Measurements from ENCODE around the gene SOWAHA. TPM values are rescaled to one million over a fixed set of nuclear protein-coding genes. Genes with fewer than 3 reads are reported as not detected.
"Not testable (repeated sequence)": the region's sequence is repeated elsewhere in the genome, so short reads cannot be mapped to it uniquely, and the experiment has no call there.

The SOWAHA gene
- total RNA-seq, 2 donors from 2014 or later = not detected

DNA sequence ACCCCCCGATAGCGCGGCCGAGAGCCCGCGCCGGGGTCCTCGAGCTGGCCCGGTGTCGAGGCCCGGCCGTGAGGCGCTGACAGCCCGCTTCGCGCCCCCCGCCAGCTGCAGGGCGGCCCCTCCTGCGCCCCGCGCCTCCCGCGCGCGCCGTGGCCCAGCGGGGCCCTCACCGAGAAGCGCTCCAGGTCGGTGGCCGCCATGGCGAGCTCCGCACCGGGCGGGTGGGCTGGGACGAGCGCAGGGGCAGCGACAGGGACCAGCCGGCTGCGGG lies 36.2 kb upstream of the SOWAHA start:
- DNase-seq (ENCODE audit: low spot score) = no peak
- intact Hi-C loops (cut with DNase I) = no loop called here

DNA sequence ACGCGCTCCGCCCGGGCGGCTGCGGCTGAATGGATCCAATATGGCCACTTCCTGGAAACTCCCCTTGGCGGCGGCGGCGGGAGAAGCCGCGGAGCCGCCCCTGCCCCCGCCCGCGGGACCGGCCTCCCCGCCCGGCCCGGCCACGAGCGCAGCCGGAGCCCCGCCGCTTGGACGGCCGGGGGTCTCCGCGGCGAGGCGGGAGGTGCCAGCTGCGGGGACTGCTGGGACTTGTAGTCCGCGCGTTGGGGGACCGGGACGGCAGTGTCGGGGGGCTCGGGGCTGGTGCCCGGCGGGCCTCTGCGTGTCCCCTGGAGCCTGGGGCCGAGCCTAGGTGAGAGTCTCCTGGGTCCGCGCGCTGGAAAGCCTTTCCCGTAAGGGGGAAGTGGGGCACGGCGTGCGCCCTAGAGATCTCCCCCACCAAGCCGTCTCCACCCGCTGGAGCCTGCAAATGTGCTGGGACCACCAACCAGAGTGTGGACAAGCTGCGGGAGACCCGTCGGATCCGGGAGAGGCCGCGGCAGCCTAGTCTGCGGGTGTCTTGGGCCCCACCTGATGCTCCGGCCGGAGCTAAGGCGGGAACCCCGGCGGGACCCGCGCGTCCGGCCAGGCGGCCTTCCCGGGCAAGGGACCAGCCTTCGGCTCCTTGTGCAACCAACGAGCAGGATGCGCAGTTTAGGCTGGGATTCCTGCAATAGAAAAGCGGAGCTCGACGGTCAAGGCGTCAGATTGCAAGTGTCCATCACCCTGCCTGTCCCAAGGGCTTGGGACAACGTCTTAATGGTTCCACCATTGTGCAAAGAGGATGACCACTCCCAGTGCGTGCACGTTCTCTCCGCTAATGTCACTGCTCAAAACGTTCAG lies 35.7 kb upstream of the SOWAHA start, which contains the start of gene SEPTIN8:
TSS of gene SEPTIN8 (minus strand) at position 31 of the 861 bp plus-strand sequence. CDS start 102 bp downstream, outside the sequence.
- no peak for DNase-seq (ENCODE audit: low spot score)
- intact Hi-C loops (cut with DNase I) = no loop called here

GRCh38 chr5:132778129-132778528 lies 35.0 kb upstream of the SOWAHA start:
- intact Hi-C loops (cut with DNase I) = no loop called here
- no peak for DNase-seq (ENCODE audit: low spot score)

- intact Hi-C loops (cut with DNase I) = no loop called here
- no peak for DNase-seq (ENCODE audit: low spot score)
Observed at GRCh38 chr5:132778856-132779255, 34.2 kb upstream of the SOWAHA start.

- DNase-seq (ENCODE audit: low spot score) = no peak
- intact Hi-C loops (cut with DNase I) = no loop called here
Observed at GRCh38 chr5:132779961-132780360, 33.1 kb upstream of the SOWAHA start.

- no peak for DNase-seq (ENCODE audit: low spot score)
- intact Hi-C loops (cut with DNase I) = no loop called here
Observed at GRCh38 chr5:132780577-132780976, 32.5 kb upstream of the SOWAHA start.

DNA sequence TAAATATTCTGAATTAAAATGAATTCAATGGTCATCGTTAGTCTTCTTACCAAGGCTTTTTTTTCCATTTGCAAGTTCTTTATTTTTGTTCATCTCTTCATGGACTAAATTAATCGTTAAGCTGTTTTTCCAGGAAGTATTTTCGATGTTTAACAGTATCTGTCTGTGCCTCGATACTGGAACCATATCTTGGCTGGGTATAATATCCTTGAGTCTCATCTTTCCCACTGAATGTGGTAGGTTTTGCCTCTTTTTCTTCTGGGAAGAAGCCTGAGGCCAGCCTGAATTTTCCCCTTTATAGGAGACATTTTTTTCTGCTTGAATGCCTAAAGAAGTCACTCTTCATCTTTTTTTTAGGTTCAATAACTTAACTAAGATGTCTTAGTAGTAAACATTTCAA lies 32.1 kb upstream of the SOWAHA start:
- DNase-seq (ENCODE audit: low spot score) = no peak
- intact Hi-C loops (cut with DNase I) = no loop called here

GRCh38 chr5:132782101-132782500 lies 31.0 kb upstream of the SOWAHA start:
- DNase-seq (ENCODE audit: low spot score) = no peak
- intact Hi-C loops (cut with DNase I) = no loop called here

DNA sequence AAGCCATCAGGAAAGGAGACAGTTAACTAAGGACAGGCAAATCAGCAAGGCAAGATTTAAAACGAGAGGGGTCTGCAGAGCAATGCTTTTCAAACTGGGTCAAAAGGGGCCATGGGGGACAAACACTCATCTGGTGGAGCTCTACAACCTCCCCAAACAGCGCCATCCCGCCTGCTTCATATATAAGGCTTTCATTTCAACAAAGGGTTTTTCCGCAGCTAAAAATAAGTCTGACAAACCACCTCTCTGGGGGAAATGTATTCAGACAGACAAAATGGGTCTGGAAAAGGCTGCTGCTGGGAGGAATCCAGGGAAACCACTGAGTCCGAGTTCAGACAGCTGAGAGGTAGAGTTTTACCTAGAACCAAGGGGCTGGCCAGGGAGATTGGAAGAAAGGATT lies 27.7 kb upstream of the SOWAHA start:
- no peak for DNase-seq (ENCODE audit: low spot score)

DNA sequence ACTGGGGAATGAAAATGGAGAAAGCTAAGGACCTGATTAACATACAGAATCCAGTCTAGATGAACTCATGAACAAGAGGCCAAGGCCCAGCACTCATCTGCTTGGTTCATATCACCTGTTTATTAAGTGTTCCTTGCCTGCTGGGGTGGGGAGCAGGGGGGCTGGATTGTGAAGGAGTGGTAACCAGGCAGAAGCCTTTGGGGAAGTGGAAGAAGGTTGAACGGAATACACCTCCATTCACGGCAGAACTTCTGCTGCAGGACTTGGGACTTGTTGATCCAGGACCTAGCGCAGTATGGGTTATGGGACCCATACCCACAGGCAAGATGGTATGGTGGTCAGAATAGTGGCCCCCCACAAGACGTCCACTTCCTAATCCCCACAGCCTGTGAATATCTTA lies 27.2 kb upstream of the SOWAHA start:
- no peak for DNase-seq (ENCODE audit: low spot score)
- intact Hi-C loops (cut with DNase I) = no loop called here

More for the DNA sequence above, 27.7 kb upstream of the SOWAHA start:
- intact Hi-C loops (cut with DNase I) = no loop called here

DNA sequence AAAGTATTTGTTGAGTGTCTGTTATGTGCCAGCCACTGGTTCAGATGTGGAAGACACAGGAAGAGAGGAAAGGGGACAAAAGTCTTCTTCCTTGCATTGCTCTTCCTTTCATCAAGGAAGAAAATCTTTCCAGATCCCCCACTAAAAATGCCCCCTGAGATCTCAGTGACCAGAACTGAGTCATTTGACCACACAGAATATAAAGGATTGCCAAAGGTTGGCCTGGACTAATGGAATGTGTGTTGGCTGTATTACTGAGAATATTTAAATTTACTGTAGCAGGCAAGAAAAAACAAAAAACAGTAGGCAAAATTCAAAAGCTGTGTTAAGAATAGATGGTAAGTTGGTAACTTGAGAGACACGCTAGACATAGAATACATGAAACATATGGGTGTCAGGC lies 26.0 kb upstream of the SOWAHA start:
- intact Hi-C loops (cut with DNase I) = no loop called here

DNA sequence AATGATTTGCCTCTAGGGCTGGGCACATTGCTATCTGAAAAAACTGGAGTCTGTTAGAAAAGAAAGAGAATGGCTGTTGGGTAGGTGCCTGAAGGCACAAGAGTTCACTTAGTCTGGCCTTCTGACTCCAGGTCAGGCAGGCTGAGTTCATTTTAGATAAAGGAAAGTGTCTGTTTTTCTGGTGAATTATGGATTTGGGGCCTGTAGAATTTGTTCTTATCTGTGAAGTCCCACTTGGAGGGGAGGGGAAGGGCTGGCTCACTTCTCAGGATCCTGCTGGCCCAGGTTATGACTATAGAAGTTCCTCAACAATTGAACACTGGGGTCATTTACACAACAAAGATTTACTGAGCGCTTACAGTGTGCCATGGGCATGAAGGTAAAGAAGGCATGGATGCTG lies 24.6 kb upstream of the SOWAHA start:
- intact Hi-C loops (cut with DNase I) = no loop called here
- no peak for DNase-seq (ENCODE audit: low spot score)

More for the DNA sequence above, 26.0 kb upstream of the SOWAHA start:
- no peak for DNase-seq (ENCODE audit: low spot score)

DNA sequence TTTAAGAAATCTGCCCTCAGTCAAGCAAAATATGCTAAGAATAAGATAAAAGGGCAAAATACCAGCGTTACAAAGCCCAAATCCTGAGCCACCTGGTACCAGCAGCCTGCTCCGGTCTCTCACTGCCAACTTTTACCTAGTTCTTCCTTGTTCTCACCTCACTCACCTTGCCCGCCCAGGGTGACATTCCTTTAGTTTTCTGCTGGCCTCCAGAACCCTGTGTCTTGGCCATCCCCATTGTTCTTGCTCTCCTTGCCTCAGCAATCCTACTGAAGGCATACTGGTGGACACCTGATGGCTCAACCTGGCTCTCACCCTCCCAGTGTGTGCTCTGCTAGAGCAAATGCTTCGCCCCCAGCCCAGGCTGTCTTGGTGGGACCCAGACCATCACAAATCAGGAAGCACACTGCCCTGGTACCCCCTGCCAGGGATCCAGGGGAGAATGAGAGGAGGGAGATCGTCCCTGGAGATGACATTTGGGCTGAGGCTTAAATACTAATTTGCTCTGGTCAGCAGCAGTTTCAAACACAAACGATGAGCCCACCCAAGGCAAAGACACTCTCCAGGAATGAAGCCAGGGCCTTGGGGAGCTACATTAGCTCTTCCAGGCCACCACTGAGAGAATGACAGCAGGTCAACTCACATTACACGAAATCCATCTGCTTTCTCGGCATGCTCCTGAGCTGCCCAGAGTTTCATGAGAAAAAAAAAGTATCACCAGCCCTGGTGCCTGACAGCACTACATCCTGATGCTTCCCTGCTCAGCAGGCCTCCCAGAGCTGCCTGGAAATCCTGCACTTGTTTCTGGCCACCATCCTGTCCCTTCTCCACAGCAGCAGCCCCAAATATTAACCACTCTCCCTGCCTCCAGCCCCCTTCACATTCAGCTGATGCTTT lies 23.9 kb upstream of the SOWAHA start:
- intact Hi-C loops (cut with DNase I) = no loop called here

DNA sequence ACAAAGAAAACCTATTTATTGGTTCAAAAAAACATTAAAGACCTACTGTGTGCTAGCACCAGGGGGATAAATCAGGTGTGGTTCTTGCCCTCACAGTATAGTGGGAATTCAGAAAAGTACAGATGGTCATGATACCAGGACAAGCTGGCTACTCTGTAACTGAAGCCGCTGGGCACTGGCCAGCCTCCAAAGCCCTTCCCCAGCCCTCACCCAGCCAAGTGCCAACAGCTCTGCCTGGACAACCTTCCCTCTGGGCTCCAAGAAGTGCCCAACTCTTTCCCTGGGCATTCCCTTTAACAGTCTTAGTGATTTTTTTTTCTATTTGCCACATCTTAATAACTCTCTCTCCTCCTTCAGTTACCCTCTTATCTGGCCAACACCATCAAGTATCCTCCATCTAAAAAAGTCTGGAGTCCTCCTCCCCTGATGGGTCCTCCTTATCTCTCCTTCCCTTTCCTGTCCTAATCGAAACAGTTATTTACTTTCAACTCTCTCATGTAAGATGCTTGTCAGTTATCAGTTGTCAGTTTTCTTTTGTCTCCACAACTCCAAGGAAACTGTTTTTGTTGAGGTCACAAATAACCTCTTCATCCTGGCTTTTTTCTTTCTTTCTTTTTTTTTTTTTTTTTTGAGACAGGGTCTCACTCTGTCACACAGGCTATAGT lies 22.8 kb upstream of the SOWAHA start:
- intact Hi-C loops (cut with DNase I) = no loop called here
- no peak for DNase-seq (ENCODE audit: low spot score)

More for the DNA sequence above, 23.9 kb upstream of the SOWAHA start:
- DNase-seq (ENCODE audit: low spot score) = no peak

DNA sequence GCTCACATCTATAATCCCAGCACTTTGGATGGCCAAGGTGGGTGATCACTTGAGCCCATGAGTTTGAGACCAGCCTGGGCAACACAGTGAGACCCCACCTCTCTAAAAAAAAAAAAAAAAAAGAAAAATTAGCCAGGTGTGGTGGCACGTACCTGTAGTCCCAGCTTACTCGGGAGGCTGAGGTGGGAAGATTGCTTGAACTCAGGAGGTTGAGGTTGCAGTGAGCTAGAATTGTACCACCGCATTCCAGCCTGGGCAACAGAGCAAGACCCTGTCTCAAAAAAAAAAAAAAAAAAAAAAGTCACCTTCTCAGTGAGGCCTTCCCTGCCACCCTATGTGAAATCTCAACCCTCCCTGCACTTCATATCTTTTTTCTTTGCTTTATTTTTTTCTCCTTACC lies 22.1 kb upstream of the SOWAHA start:
- intact Hi-C loops (cut with DNase I) = no loop called here
- DNase-seq (ENCODE audit: low spot score) = no peak

- no peak for DNase-seq (ENCODE audit: low spot score)
- intact Hi-C loops (cut with DNase I) = no loop called here
Observed at GRCh38 chr5:132797651-132798050, 15.5 kb upstream of the SOWAHA start.

DNA sequence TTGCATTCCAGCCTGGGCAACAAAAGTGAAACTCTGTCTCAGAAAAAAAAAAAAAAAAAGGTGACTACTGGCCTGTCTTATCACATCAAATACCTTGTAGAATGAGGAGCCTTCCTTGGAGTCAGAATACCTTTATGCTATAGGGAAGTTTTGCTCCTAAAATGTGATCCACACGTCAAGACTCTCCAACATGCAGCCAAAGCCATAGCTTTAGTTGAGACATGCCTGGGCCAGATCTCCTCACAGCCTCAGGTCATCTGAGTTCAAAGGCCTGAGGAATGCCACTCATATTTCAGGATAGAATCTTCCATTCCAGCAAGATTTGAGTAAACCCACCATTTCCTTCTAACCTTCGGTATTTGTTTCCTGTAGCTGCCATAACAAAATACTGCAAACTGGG lies 13.7 kb upstream of the SOWAHA start:
- intact Hi-C loops (cut with DNase I) = no loop called here
- DNase-seq (ENCODE audit: low spot score) = no peak

GRCh38 chr5:132800545-132800944 lies 12.6 kb upstream of the SOWAHA start:
- intact Hi-C loops (cut with DNase I) = no loop called here
- no peak for DNase-seq (ENCODE audit: low spot score)

GRCh38 chr5:132802044-132802684 lies 10.9 kb upstream of the SOWAHA start:
- DNase-seq (ENCODE audit: low spot score) = no peak
- intact Hi-C loops (cut with DNase I) = no loop called here

DNA sequence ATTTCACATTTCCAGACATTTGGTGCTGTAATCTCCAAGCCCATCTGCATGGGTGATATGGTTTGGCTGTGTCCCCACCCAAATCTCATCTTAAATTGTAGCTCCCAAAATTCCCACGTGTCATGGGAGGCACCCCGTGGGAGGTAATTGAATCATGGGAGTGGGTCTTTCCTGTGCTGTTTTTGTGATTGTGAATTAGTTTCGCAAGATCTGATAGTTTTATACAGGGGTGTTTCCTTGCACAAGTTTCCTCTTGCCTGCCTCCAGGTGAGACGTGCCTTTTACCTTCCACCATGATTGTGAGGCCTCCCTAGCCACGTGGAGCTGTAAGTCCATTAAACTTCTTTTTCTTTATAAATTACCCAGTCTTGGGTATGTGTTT lies 10.4 kb upstream of the SOWAHA start:
- DNase-seq (ENCODE audit: low spot score); intact Hi-C loops (cut with DNase I): not testable (repeated sequence)
